GM12892 (cell line): ENCODE measurements around the gene GPR82.

Experiments
- DNase-seq: peaks from one replicate; pipeline ENCODE4 v3.0.0; 2011; ENCODE audit not compliant: insufficient read length
- FAIRE-seq: peaks from 2 replicates; lab custom pipeline; 2011; peaks lifted over from hg19 to GRCh38; lab: Jason Lieb, UNC
- POLR2A ChIP-seq: IDR thresholded peaks from 2 replicates; pipeline ENCODE4 v1.6.1; 2011; ENCODE audit warnings: low read depth, low read length, control low read depth
- POLR2AphosphoS5 ChIP-seq: IDR thresholded peaks from 2 replicates; pipeline ENCODE4 v1.6.1; 2011; ENCODE audit warnings: low read depth, low read length, control low read depth
- TAF1 ChIP-seq: IDR thresholded peaks from 2 replicates; pipeline ENCODE4 v1.6.1; 2011; ENCODE audit warnings: low read depth, mild to moderate bottlenecking, control low read depth, low read length, borderline replicate concordance

The GPR82 gene

GRCh38 chrX:41720125-41720779 is 3.7 kb upstream of the GPR82 start:
- DNase-seq (no peak), FAIRE-seq (no peak)
- TF ChIP-seq POLR2AphosphoS5 = no peak
- no peak for TF ChIP-seq TAF1
- TF ChIP-seq POLR2A = no peak

- no peak for TF ChIP-seq TAF1
- no peak for TF ChIP-seq POLR2AphosphoS5
- TF ChIP-seq POLR2A = no peak
- DNase-seq (no peak), FAIRE-seq (peak; percentile 38)
Measured at GRCh38 chrX:41721590-41721989, 2.4 kb upstream of the GPR82 start.

GRCh38 chrX:41722214-41722613 is 1.8 kb upstream of the GPR82 start:
- TF ChIP-seq TAF1 (no peak), POLR2AphosphoS5 (no peak), POLR2A (no peak)
- DNase-seq (no peak), FAIRE-seq (no peak)

GRCh38 chrX:41722816-41723618 is 964 bp upstream of the GPR82 start:
- TF ChIP-seq POLR2AphosphoS5 (no peak), POLR2A (no peak), TAF1 (no peak)
- no peak for DNase-seq
- FAIRE-seq = no peak

GRCh38 chrX:41728125-41728524 is 4.1 kb downstream of the GPR82 start:
- DNase-seq (no peak), FAIRE-seq (no peak)
- TF ChIP-seq POLR2A (no peak), TAF1 (no peak), POLR2AphosphoS5 (no peak)

- DNase-seq = no peak
- FAIRE-seq = no peak
- TF ChIP-seq TAF1 (no peak), POLR2AphosphoS5 (no peak), POLR2A (no peak)
Measured at GRCh38 chrX:41730081-41730480, 6.1 kb downstream of the GPR82 start.

GRCh38 chrX:41732260-41732659 is 8.3 kb downstream of the GPR82 start:
- no peak for DNase-seq
- TF ChIP-seq POLR2A (no peak), POLR2AphosphoS5 (no peak), TAF1 (no peak)
- FAIRE-seq = no peak

GRCh38 chrX:41733939-41734338 is 10.0 kb downstream of the GPR82 start:
- peak; percentile 23 for DNase-seq
- FAIRE-seq = peak; percentile 90
- no peak for TF ChIP-seq POLR2AphosphoS5
- no peak for TF ChIP-seq POLR2A
- TF ChIP-seq TAF1 = no peak

- no peak for DNase-seq
- no peak for TF ChIP-seq POLR2A
- no peak for TF ChIP-seq POLR2AphosphoS5
- TF ChIP-seq TAF1 = no peak
- no peak for FAIRE-seq
Measured at GRCh38 chrX:41734530-41734929, 10.5 kb downstream of the GPR82 start.

- TF ChIP-seq TAF1 (no peak), POLR2AphosphoS5 (no peak), POLR2A (no peak)
- FAIRE-seq (no peak), DNase-seq (no peak)
Measured at GRCh38 chrX:41737065-41737464, 13.1 kb downstream of the GPR82 start.

- DNase-seq = no peak
- FAIRE-seq = no peak
Measured at GRCh38 chrX:41739871-41740270, 15.9 kb downstream of the GPR82 start.

More at GRCh38 chrX:41739871-41740270, 15.9 kb downstream of the GPR82 start:
- TF ChIP-seq TAF1 = no peak
- TF ChIP-seq POLR2AphosphoS5 = no peak
- no peak for TF ChIP-seq POLR2A
